HL-60/S4 treated with retinoic acid at 250 ng/mL for 4 days and 3 days (cell line): ENCODE data around the gene NBEAL2.
"Not testable (repeated sequence)": the region's sequence is repeated elsewhere in the genome, so short reads cannot be mapped to it uniquely, and the experiment has no call there.

Experiments
- in situ Hi-C: fragments of 300-500 bp; cut with MboI; formaldehyde crosslinking; loops from 2 replicates; pipeline ENCODE4 v1.7.0; 2022; ENCODE audit warnings: low sequenced_read_pairs

The NBEAL2 gene

DNA sequence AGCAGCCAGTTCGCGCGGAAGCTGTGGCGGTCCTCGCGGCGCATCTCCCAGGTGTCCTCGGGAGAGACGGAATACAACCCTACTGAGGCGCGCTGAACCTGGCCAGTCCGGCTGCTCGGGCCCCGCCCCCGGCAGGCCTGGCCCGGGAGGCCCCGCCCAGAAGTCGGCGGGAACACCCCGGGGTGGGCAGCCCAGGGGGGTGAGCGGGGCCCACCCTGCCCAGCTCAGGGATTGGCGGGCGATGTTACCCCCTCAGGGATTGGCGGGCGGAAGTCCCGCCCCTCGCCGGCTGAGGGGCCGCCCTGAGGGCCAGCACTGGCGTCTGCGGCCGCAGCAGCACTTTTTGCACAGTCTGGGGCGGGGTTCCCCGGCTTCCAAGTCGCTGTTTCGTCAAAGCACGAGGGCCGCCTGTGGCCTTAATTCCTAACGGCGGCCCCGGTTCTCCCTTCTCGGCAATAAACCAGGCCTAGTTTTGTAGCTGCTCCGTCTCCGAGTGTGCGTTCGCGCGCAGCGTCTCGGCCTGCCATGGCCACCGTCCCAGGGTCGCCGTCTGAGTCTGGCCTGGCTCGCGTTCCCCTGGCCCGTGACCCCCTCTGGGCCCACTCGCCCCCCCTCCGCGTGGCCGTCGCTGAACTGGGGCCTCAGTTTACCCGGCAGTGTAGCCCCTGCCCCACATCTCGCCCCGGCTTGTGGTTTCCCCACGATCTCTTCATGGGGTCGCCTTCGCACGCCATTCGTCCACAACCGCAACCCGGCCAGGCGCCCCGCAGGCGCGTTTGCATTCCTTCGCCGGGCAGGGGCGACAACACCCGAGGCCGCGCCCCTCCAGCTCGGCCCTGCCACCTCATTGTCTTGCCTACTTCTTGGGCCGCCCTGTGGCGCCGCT is 30.0 kb downstream of the NBEAL2 start:
- in situ Hi-C loops: no loop called here

- in situ Hi-C loops: no loop called here
These were observed 30.7 kb downstream of the NBEAL2 start for GRCh38 chr3:47010111-47010712.

DNA sequence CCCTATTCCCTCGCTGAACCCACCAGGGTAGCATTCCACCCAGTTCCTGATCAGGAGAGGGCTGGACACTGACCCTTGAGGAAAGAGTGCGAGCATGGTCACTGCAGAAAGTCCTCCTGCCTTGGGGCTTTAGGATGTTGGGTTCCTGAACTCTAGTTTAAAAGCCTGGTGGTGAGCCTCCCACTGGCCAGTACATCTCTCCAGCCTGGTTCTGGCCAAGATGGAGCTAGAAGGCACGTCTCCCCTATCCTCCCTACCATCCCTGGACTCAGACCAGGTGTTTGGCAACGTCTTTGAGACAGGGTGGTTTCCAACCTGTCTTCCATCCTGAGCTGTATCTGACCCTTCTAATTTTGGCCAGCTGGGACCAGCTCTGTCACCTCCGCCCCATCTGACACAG is 31.4 kb downstream of the NBEAL2 start:
- in situ Hi-C loops: no loop called here

DNA sequence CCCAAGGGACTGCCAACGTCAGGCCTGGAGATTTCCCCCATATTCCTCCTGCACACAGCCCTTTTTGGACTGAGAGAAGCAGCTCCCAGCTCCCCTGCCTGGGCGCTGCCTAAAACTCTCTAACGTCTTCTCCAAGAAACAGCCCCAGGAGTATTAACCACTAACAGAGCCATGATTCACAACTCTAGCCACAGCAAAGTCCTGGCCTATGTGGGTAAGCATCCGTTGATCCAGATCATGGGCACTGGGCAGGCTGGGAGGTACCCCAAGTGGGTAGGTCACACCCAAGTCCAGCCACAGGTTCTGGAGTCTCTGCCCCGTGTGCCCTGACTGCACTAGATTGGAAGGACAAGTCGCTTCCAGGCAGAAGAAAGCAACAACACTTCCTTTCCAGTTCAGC is 31.9 kb downstream of the NBEAL2 start:
- in situ Hi-C loops: no loop called here

DNA sequence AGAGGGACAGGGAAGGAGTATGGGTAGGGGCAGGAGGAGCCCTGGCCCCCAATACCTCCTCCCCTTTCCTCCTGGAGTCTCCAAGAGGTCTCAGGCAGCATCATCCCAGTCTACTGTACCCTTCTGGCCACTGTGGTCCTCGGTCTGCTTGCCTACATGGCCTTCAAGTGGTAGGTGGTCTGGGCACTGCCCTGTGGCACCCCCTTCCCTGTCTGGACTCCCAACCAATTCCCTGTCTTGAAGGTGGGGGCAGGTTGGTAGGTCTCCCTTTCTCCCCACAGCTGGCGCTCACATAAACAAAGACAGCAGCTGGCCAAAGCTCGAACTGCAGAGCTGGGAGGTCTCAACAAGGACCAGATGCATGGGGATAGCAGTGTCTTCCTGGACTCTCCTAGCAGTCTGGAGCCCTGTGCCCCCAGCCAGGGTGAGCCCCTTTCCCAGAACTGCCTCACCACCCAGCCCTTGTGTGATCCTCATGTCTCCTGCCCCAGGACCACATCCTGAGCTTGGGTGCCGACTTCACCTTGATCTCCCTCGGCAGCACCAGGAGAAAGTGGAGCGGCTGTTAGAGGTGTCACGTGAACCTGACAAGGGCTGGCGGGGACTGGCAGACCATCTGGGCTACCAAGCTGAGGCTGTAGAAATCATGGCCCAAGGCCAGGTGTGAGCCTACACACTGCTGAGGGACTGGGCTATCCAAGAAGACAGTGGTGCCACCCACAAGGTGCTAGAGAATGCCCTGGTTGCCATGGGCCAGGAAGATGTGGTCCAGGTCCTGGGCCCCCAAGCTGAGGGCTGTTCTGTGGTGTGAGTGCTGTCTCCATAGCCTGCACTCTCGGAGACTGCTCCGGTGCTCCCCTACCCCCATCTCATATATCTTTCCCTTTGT is 33.1 kb downstream of the NBEAL2 start:
- in situ Hi-C loops: no loop called here

DNA sequence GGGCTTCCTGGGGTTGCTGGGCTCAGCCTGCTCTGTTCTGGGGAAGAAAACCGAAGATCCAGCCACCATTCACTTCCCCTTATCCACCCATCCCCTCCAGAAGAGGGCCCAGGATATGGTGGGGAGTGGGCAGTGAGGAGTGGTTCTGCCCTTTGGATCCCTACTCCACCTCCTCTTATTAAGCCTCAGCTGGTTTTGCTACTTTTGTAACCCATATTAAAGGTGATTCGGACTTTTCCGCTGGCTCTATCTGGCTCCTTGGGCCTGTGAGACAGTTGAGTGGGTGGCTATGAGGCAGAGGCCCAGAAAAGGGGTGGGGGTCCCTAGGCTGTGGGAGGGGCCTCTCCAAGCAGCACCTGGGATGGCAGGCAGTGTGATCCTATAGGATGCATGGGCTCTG is 33.8 kb downstream of the NBEAL2 start:
- in situ Hi-C loops: no loop called here

- in situ Hi-C loops: no loop called here
These were observed 34.6 kb downstream of the NBEAL2 start for GRCh38 chr3:47014036-47014435.

DNA sequence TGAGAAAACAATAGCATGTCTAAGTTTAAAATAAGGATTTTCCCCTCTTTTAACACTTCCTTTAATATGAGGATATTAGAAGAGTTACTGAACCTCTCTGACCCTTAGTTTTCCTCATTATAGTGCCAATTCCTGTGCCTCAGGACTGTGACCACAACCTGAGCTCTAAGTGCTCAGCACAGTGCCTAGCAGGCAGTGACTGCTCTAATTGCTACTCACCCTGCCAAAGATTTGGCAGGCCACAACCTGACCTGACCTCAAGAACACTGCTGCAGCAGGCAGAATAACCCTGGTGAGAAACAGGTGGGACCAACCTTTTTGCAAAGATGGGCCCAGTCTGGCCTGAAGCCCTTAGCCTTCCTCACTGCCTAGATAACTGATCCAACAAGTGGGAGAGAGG is 35.7 kb downstream of the NBEAL2 start:
- in situ Hi-C loops: no loop called here

DNA sequence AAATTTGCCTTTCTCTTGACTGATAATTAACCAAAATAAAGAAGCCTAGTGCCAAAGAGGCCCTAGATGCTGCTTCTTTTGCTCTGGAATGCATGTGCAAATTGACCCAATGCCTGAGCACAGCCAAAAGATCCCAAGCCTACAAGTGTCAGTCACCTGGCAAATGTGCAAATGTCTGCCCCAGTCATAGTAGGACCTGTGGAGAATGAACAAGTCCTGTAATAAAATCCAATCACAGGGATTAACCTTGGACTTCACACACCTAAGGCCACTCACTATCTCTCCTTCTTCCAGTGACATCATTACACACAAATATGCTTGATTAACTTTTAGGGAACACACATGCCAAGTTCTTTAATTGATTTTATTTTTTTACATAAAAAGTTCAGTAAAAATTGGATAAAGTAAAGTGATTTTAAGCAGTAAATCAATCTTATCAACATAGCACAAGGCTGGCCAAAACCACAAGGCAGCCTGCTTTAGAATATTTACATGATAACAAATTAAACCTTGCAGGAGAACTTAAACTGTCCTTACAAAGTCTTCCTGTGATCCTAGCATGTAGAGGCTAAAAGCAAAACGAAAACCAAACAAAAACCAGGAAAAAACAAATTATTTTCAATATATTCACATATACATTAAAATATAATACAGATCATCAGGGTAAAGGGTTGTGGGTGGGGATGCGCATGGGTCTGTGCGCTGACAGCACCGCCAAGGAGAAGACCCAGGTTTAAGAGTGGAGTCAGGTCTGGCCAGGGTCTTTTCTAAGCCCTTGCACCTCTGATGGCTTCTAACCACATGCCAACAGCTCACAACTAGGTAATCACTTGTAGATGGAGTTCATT is 36.8 kb downstream of the NBEAL2 start:
- in situ Hi-C loops: no loop called here

DNA sequence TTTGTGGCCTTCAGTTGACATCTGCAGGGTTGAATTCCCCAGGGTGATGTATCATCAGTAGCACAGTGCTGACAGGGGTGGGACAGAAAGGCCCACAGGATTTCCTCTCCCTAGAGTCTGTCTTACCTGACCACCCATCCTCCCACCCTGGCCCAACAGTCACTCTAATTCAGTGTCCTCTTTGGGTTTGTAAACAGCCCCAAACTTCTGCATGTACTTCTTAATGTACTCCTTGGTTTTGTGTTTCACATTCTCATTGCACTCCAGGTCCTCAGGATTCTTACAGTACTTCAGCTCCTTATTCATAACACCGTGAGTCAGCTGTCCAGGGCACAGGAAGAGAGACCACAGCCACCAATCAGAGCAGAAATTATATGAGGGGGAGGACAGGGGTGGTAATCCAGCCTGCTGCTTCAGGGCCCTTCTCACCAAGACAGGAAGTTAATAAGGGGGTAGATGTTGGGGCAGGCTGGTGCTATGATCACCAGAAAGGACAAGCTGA is 37.5 kb downstream of the NBEAL2 start:
- in situ Hi-C loops: no loop called here

DNA sequence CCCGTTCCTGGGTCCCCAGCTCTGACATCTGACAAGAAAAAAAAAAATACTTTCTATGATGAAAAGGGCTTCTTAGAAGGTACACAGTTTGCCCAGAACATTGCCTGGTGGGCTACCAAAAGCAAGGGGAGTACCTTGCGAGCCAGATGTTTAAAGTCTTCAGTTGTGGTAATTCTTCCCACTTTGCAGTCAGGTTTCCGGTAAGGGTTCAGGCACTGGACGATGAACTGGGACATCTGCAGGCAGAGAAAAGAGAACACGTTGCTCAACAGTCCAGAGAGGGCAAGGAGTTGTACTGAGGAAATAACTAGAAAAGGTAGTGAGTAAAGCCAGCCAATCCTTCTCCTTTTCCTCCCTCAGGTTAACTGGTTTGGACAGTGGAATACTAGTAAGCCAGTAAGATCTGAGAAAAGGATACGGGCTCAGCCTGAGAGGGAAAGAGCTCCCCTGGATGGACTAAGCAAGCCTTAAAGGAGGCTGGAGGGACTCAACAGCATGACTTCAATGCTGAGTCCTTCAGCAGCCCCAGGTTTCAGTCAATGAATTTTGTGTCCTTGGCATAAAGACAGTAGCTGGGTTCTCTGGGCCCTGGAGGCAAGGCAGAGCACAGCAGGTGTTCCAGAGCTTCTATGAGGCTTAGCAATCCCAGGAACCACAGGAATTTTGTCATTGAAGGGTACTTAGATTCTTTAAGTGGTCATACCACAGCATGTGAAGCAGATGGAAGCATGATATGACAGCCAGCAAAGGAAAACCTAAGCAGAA is 38.2 kb downstream of the NBEAL2 start:
- in situ Hi-C loops: no loop called here

DNA sequence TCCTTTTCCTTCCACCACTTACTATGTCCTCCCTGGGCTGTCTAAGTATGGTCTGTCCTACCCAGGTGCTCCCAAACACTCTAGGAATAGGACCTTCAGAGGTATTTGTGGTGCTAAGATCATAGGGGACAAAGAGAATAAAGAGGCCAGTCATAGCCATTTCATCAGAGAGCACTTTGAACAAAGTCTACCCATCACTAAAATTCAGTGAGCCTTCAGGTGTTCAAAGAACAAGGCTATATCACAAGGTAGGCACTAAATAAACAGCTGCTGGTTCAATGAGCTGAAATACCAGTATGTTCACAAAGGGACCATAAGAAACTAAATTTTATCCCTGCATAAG is 38.8 kb downstream of the NBEAL2 start:
- in situ Hi-C loops: no loop called here

- in situ Hi-C loops: no loop called here
These were observed 39.7 kb downstream of the NBEAL2 start for GRCh38 chr3:47019201-47019600.

GRCh38 chr3:47020311-47020710 is 40.8 kb downstream of the NBEAL2 start:
- in situ Hi-C loops: no loop called here

GRCh38 chr3:47022641-47023071 is 43.2 kb downstream of the NBEAL2 start:
- in situ Hi-C loops: no loop called here

DNA sequence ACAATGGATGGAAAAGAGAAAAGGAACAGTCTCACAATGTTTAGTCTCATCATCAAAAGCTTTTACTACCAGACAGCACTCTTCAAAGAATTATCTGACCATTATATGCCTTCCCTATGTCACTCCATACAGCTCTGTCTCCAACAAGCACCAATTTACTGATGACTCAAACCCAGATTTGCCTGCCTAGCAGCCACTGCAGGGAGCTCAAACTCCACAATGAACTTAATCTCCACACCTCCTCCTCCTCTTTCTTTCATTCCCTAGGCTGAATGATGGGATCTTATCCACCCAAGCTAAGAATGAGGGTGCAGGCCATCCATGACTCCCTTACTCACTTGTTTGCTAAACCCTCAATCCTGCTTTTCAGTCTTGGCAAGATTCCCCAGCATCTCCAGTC is 45.5 kb downstream of the NBEAL2 start:
- in situ Hi-C loops: no loop called here

GRCh38 chr3:47026432-47026831 is 47.0 kb downstream of the NBEAL2 start:
- in situ Hi-C loops: not testable (repeated sequence)

DNA sequence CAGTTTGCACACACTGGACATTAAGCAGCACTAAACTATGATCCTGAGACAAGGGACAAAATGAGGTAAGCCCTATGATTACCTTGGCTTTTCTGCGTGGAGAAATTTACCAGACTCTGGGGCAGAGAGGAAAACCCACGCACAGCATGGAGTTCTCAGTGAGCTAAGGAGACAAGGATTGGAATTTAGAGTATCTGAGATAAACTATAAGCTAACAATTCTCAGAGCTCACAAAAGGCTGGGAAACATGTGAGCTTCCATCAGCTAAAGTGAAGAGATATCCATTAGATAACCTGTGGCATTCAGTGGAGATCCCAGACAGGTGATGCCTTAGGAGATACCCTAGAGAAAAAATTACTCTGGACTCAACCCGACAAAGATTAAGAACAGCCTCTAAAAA is 48.7 kb downstream of the NBEAL2 start:
- in situ Hi-C loops: no loop called here

GRCh38 chr3:47028667-47029066 is 49.2 kb downstream of the NBEAL2 start:
- in situ Hi-C loops: no loop called here

DNA sequence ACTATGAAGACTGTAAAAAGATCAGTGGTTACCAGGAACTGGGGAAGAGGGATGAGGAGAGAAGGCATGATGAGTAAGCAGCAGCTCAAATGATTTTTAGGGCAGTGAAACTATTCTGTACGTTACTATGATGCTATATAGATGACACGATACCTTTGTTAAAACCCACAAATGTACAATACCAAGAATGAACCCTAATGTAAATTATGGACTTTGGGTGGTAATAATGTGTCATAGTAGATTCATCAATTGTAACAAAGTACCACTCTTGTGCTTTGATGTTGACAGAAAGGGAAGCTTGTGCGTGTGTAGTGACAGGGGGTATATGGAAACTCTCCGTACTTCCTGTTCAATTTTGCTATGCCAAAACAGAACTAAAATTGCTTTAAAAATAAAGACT is 51.6 kb downstream of the NBEAL2 start:
- in situ Hi-C loops: not testable (repeated sequence)
